ENCODE data around the gene AKT2. TPM values are rescaled to one million over a fixed set of nuclear protein-coding genes. Genes with fewer than 3 reads are reported as not detected.

AKT2 gene
- total and polyA plus RNA-seq, 2 donors from 2014 or later = 75.0 to 154 TPM

GRCh38 chr19:40321076-40321475 is 35.9 kb upstream of the AKT2 start:
- Histone ChIP-seq H3K27me3 (ENCODE audit: control insufficient read depth, insufficient read depth, low read length) (no peaks in the 10 kb centered on the region), H3K27ac (ENCODE audit: low read depth in 2 of 2, low read length in 2 of 2) (no peak overlapping the region), H3K36me3 (ENCODE audit: control insufficient read depth in 2 of 3, insufficient read depth in 3 of 3, low read length in 3 of 3) (peaks cover 3 to 26% (median 21%) of the 10 kb centered on the region in 3 donors), H3K4me1 (ENCODE audit: control insufficient read depth in 2 of 3, insufficient read depth in 2 of 3, low read depth in 1 of 3, low read length in 3 of 3) (no peaks in the 10 kb centered on the region), H3K9me3 (ENCODE audit: control insufficient read depth in 2 of 3, insufficient read depth in 1 of 3, low read length in 3 of 3) (no peaks in the 10 kb centered on the region), H3K9ac (ENCODE audit: low read length in 3 of 3) (no peak overlapping the region), H3K4me3 (ENCODE audit: low read length in 3 of 3) (no peak overlapping the region)
- FAIRE-seq (no peak), DNase-seq (peak in 1 of 5 donors; percentile 57)
- no peak for TF ChIP-seq CTCF (IDR thresholded peaks at IDR 0.05; ENCODE audit: borderline replicate concordance, extremely low read depth, insufficient read depth)
- intact Hi-C loops (cut with DNase I) = no loop called here

- no peaks in the 10 kb centered on the region for H3K27me3 ChIP-seq (ENCODE audit: control insufficient read depth, insufficient read depth, low read length)
- H3K4me3 ChIP-seq (ENCODE audit: low read length in 3 of 3) = no peak overlapping the region
- H3K9ac ChIP-seq (ENCODE audit: low read length in 3 of 3) = no peak overlapping the region
- no peak for TF ChIP-seq CTCF (IDR thresholded peaks at IDR 0.05; ENCODE audit: borderline replicate concordance, extremely low read depth, insufficient read depth)
- H3K4me1 ChIP-seq (ENCODE audit: control insufficient read depth in 2 of 3, insufficient read depth in 2 of 3, low read depth in 1 of 3, low read length in 3 of 3) = no peaks in the 10 kb centered on the region
- FAIRE-seq (no peak), DNase-seq (peak in 1 of 5 donors; percentile 47)
- no peaks in the 10 kb centered on the region for H3K9me3 ChIP-seq (ENCODE audit: control insufficient read depth in 2 of 3, insufficient read depth in 1 of 3, low read length in 3 of 3)
- peaks cover 3 to 25% (median 18%) of the 10 kb centered on the region in 3 donors for H3K36me3 ChIP-seq (ENCODE audit: control insufficient read depth in 2 of 3, insufficient read depth in 3 of 3, low read length in 3 of 3)
- intact Hi-C loops (cut with DNase I) = no loop called here
- H3K27ac ChIP-seq (ENCODE audit: low read depth in 2 of 2, low read length in 2 of 2) = no peak overlapping the region
Measured at GRCh38 chr19:40320558-40320935, 35.4 kb upstream of the AKT2 start.

GRCh38 chr19:40317338-40317737 is 32.2 kb upstream of the AKT2 start:
- Histone ChIP-seq H3K36me3 (ENCODE audit: control insufficient read depth in 2 of 3, insufficient read depth in 3 of 3, low read length in 3 of 3) (peaks cover 0 to 5% (median 2%) of the 10 kb centered on the region in 3 donors), H3K27me3 (ENCODE audit: control insufficient read depth, insufficient read depth, low read length) (no peaks in the 10 kb centered on the region), H3K27ac (ENCODE audit: low read depth in 2 of 2, low read length in 2 of 2) (no peak overlapping the region), H3K9me3 (ENCODE audit: control insufficient read depth in 2 of 3, insufficient read depth in 1 of 3, low read length in 3 of 3) (no peaks in the 10 kb centered on the region), H3K9ac (ENCODE audit: low read length in 3 of 3) (no peak overlapping the region), H3K4me3 (ENCODE audit: low read length in 3 of 3) (no peak overlapping the region), H3K4me1 (ENCODE audit: control insufficient read depth in 2 of 3, insufficient read depth in 2 of 3, low read depth in 1 of 3, low read length in 3 of 3) (no peaks in the 10 kb centered on the region)
- intact Hi-C loops (cut with DNase I) = no loop called here
- DNase-seq (peak in 1 of 5 donors; percentile 29), FAIRE-seq (no peak)
- no peak for TF ChIP-seq CTCF (IDR thresholded peaks at IDR 0.05; ENCODE audit: borderline replicate concordance, extremely low read depth, insufficient read depth)
